Gastroesophageal sphincter (tissue), 4 donors: ENCODE results near the gene ACR. TPM values are rescaled to one million over a fixed set of nuclear protein-coding genes. Genes with fewer than 3 reads are reported as not detected.

Experiments
- ATAC-seq: fragments of 150-250 bp; one replicate; pipeline ENCODE4 v1.9.1; 2016; ENCODE audit warnings: mild to moderate bottlenecking, moderate library complexity
- H3K27ac ChIP-seq, 4 donors: fragments of 200-600 bp; sonication (generic) in 3 of 4; 1 replicate in 3 of 4; 2 replicates in 1 of 4; pipeline ENCODE4 v1.5.1; 2016 to 2019
- H3K27me3 ChIP-seq: fragments of 200-600 bp; sonication (generic); one replicate; pipeline ENCODE4 v1.5.1; 2019
- H3K36me3 ChIP-seq, 2 donors: fragments of 200-600 bp; sonication (generic); one replicate each; pipeline ENCODE4 v1.5.1; 2019; ENCODE audit warnings: control low read depth in 1 of 2
- H3K4me1 ChIP-seq, 3 donors: fragments of 200-600 bp; sonication (generic); 1 replicate in 2 of 3; 2 replicates in 1 of 3; pipeline ENCODE4 v1.5.1; 2016 to 2019; ENCODE audit warnings: control low read depth in 2 of 3
- H3K4me3 ChIP-seq, 2 donors: fragments of 200-600 bp; sonication (generic); one replicate each; pipeline ENCODE4 v1.5.1; 2019; ENCODE audit warnings: mild to moderate bottlenecking in 1 of 2, moderate library complexity in 1 of 2
- H3K9me3 ChIP-seq, 3 donors: fragments of 200-600 bp; sonication (generic); one replicate each; pipeline ENCODE4 v1.5.1; 2017 to 2019; ENCODE audit warnings: control low read depth in 2 of 3
- EP300 ChIP-seq: sonication (generic); formaldehyde crosslinking; IDR thresholded peaks from one replicate; pipeline ENCODE4 v1.6.1; 2017; ENCODE audit warnings: antibody characterized with exemption, mild to moderate bottlenecking
- POLR2A ChIP-seq, 2 donors: fragments of 450-650 bp; IDR thresholded peaks; one replicate each; pipeline ENCODE4 v1.6.1; 2017; ENCODE audit warnings: antibody characterized with exemption in 2 of 2, mild to moderate bottlenecking in 2 of 2, moderate library complexity in 1 of 2
- POLR2AphosphoS5 ChIP-seq: sonication (generic); formaldehyde crosslinking; IDR thresholded peaks from one replicate; pipeline ENCODE4 v1.6.1; 2017; ENCODE audit warnings: antibody characterized with exemption
- WGBS, 2 donors: methylation state at CpG; one replicate each; pipeline ENCODE4 v1.1.5; 2018; ENCODE audit warnings: low coverage in 1 of 2; 5-methylcytosine and 5-hydroxymethylcytosine counted together
- total RNA-seq, 4 donors: library from RNA; depleted of rRNA; stranded (reverse); fragments of >200 nt; gene quantifications; one replicate each; pipeline ENCODE4 v1.1.0, GENCODE V29; 2016
- TF ChIP-seq, protein P1 (sequence below), 4 experiments: fragments of 200-600 bp in 2 of 4; fragments of 450-650 bp in 2 of 4; sonication (generic) in 1 of 4; IDR thresholded peaks; one replicate each; pipeline ENCODE4 v1.5.1; 2017 to 2019; ENCODE audit warnings: antibody characterized with exemption in 4 of 4, mild to moderate bottlenecking in 2 of 4, moderate library complexity in 2 of 4

ACR gene
- total RNA-seq, 4 donors from 2014 or later: not detected

DNA sequence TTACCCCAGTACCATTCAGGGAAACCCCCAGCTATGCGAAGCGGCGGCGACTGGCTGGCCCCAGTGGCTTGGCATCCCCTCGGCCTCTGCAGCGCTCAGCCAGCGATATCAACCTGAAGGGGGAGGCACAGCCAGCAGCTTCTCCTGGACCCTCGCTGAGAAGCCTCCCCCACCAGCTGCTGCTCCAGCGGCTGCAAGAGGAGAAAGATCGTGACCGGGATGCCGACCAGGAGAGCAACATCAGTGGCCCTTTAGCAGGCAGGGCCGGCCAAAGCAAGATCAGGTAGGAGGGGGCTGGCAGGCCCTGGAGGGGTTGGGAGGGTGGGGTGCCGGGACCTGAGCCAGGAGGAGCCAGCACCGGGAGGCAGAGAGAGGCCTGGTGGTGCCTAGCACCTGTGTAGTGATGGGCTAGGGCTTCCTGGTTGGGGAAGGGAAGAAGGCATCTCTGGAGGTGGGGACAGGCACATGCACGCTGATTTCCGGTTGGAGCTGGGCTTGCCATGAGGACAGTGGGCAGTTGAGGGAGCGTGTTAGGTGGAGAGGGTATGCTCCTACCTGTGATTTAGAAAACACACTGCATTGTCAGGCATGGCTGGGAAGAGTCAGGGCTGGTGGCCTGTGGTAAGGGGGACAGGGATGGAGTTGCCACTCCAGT is 43.1 kb upstream of the ACR start:
- Histone ChIP-seq H3K4me1 (peaks cover 0 to 30% (median 12%) of the 10 kb centered on the region in 3 donors), H3K27ac (no peak overlapping the region), H3K9me3 (peaks cover 0 to 7% (median 0%) of the 10 kb centered on the region in 3 donors), H3K36me3 (peaks cover 0 to 7% of the 10 kb centered on the region in 2 donors), H3K27me3 (peaks cover 33% of the 10 kb centered on the region), H3K4me3 (no peak overlapping the region)
- no peak for ATAC-seq
- 85% methylated on average over 9 of the region's 18 CpGs; no CpG with 5 or more reads in 1 of the 2 donors for WGBS, 2 donors
- TF ChIP-seq EP300: no peak
- TF ChIP-seq POLR2A (IDR thresholded peaks at IDR 0.05): no peak
- TF ChIP-seq, protein P1, sequence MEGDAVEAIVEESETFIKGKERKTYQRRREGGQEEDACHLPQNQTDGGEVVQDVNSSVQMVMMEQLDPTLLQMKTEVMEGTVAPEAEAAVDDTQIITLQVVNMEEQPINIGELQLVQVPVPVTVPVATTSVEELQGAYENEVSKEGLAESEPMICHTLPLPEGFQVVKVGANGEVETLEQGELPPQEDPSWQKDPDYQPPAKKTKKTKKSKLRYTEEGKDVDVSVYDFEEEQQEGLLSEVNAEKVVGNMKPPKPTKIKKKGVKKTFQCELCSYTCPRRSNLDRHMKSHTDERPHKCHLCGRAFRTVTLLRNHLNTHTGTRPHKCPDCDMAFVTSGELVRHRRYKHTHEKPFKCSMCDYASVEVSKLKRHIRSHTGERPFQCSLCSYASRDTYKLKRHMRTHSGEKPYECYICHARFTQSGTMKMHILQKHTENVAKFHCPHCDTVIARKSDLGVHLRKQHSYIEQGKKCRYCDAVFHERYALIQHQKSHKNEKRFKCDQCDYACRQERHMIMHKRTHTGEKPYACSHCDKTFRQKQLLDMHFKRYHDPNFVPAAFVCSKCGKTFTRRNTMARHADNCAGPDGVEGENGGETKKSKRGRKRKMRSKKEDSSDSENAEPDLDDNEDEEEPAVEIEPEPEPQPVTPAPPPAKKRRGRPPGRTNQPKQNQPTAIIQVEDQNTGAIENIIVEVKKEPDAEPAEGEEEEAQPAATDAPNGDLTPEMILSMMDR (IDR thresholded peaks at IDR 0.05): no peak
- TF ChIP-seq POLR2AphosphoS5: no peak

DNA sequence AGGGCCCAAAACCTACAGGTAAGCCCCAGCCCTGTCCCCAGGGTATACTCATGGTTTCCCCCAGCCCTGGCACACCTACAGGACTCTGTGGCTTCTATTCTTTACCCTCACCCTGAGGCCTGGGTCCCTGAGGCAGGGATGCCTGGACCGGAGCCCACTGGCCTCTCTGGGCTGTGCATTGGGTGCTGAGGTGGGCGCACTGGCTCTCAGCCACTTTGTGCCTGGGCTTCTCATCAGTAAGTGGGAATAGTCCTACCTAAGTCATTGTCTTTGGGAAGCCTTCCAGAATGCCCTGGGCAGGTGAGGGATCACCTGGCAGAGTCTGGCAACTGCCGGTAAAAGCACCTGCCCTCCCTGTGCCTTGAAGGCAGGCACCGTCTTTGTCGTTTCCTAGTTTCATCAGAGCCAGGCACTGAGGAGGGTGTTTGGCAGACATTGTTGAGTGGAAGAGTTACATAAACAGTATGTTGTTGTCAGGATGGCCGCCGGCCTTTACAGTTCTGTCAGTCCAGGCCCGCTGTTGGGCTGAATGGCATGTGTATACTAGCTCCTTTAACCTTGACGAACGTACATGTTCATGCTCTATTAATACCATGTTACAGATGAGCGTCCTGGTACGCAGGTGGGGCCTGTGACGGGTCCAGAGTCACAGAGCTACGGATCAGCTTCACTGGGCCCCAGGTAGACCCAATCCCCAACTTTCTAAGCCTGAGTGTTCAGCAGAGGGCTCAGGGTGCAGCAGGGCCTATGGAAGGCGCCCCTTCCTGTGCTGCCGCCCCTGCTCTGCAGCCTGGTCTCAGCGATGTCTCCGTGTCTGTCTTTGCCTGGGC is 42.4 kb upstream of the ACR start:
- Histone ChIP-seq H3K36me3 (peaks cover 0 to 7% of the 10 kb centered on the region in 2 donors), H3K27ac (no peak overlapping the region), H3K4me1 (peaks cover 0 to 32% (median 12%) of the 10 kb centered on the region in 3 donors), H3K4me3 (no peak overlapping the region), H3K27me3 (peaks cover 33% of the 10 kb centered on the region), H3K9me3 (peaks cover 0 to 7% (median 0%) of the 10 kb centered on the region in 3 donors)
- TF ChIP-seq POLR2A (IDR thresholded peaks at IDR 0.05) (no peak), EP300 (no peak), POLR2AphosphoS5 (no peak)
- TF ChIP-seq, protein P1 (IDR thresholded peaks at IDR 0.05): no peak
- no peak for ATAC-seq
- 88 to 100% methylated on average over 2 to 5 of the region's 18 CpGs for WGBS, 2 donors

DNA sequence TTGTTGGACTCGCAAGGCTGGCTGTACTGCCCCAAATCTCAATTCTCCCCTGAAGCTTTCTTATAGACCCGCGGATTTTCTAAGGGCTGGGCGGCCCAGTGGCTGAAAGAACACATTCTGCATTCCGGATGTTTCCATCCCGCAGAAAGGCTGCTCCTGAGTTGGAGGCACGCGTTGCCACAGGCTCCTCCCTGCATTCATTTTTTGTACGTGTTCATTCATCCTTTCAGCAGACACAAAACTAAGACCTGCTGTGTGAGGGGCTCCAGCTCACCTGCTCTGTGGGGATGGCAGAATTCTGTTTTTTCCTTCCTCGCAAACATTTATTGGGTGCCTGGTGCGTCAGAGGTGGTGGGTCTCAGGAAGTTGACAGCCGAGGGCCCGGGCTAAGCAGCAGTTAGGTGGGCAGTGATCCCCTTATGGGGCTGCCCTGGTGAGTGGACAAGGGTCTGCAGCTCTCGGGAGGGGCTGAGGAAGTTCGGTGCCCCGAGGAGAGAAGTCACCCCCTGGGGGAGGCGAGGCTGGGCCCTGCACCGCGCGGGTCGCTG is 41.7 kb upstream of the ACR start:
- H3K36me3 ChIP-seq: peaks cover 0 to 7% of the 10 kb centered on the region in 2 donors
- no peak overlapping the region for H3K27ac ChIP-seq
- H3K9me3 ChIP-seq: peaks cover 0 to 7% (median 0%) of the 10 kb centered on the region in 3 donors
- H3K4me1 ChIP-seq: peaks cover 0 to 32% (median 12%) of the 10 kb centered on the region in 3 donors
- peak; percentile 28 for ATAC-seq
- TF ChIP-seq, protein P1 (IDR thresholded peaks at IDR 0.05): no peak
- TF ChIP-seq EP300: no peak
- TF ChIP-seq POLR2A (IDR thresholded peaks at IDR 0.05): no peak
- TF ChIP-seq POLR2AphosphoS5: no peak
- H3K27me3 ChIP-seq: peaks cover 33% of the 10 kb centered on the region
- 69 to 75% methylated on average over 9 of the region's 21 CpGs for WGBS, 2 donors
- peak overlapping the region in 1 of 2 donors; percentile 61 for H3K4me3 ChIP-seq

DNA sequence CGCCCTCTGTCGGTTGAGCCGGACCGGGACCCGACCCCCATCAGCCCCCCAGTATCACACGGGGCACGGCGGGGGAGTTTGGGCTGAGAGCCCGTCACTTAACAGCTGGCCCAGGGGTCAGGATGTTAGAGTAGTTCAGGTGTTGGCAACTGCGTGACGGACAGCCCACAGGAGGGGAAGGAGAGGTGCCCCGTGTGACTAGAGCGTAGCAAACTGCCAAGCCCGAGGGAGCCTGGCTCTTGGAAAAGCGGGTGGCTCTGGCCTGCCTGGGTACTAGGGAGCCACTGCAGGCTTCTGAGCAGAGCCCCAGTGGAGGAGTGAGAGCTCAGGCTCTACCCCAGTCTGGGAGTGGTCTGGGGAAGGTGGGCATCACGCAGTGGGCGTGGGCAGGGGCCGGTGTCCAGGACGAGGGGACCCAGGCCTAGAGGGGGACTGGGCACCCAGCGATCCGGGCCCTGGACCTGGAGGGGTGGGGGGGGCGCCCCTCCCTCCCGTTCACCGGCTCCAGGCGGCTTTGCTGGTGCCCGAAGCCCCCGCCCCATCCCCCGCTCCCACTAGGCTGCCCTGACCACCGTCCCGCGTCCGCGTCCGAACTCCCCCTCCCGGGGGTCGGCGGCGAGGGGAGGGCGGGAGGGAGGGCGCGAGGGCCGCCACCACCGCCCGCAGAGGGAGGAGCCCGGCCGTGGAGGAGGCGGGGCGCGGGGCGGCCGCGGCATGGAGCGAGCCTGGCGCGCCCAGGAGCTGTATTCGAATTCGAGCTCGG is 41.0 kb upstream of the ACR start:
- ATAC-seq: peak; percentile 64
- Histone ChIP-seq H3K9me3 (peaks cover 0 to 4% (median 0%) of the 10 kb centered on the region in 3 donors), H3K4me3 (peak overlapping the region; percentile 19 to 61), H3K27me3 (peaks cover 31% of the 10 kb centered on the region), H3K27ac (peak overlapping the region in 2 of 4 donors; percentile 12 to 38), H3K4me1 (peaks cover 0 to 32% (median 12%) of the 10 kb centered on the region in 3 donors), H3K36me3 (peaks cover 0 to 14% of the 10 kb centered on the region in 2 donors)
- TF ChIP-seq, protein P1 (IDR thresholded peaks at IDR 0.05): peak in 3 of 4 experiments; percentile 8 to 54 (median 41)
- no peak for TF ChIP-seq POLR2AphosphoS5
- WGBS, 2 donors: no CpG with 5 or more reads among the region's 58 CpGs
